ENCODE measurements around the gene FAAP20.

Gene FAAP20

DNA sequence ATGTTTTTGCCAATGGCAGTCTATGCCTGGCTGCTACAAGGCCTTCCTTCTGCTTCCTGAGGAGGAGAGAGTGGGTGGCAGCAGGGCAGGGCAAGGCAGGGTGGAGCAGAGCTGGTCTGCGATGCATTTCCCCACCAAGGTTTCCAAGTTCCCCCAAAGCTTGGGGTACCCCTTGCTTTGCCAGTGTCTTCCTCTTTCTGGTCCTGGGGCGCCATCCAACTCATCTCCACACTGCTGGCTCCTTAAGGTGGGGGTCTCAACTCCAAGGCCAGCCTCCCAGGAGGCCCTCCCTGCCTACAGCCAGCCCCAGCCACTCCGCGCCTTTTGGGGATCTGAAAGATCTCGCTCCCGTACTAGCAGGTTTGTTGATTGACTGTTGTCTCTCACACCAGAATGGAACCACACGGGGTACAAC lies 29.6 kb upstream of the FAAP20 start:
- H3K4me3 ChIP-seq (ENCODE audit: low read depth, low read length): no peak overlapping the region

DNA sequence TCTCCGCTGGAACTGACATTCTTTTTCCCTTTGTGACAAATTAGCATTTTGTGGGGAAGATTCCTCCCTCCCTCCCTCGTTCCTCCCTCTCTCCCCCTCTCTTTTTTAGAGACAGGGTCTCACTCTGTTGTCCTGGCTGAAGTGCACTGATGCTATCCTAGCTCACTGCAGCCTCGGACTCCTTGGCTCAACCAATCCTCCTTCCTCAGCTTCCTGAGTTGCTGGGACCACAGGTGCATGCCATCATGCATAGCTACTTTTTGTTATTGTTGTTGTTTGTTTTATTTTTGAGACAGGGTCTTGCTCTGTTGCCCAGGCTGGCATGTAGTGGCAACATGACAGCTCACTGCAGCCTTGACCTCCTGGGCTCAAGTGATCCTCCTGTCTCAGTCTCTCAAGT lies 26.7 kb upstream of the FAAP20 start:
- H3K4me3 ChIP-seq (ENCODE audit: low read depth, low read length): no peak overlapping the region
- TF ChIP-seq, protein P1, sequence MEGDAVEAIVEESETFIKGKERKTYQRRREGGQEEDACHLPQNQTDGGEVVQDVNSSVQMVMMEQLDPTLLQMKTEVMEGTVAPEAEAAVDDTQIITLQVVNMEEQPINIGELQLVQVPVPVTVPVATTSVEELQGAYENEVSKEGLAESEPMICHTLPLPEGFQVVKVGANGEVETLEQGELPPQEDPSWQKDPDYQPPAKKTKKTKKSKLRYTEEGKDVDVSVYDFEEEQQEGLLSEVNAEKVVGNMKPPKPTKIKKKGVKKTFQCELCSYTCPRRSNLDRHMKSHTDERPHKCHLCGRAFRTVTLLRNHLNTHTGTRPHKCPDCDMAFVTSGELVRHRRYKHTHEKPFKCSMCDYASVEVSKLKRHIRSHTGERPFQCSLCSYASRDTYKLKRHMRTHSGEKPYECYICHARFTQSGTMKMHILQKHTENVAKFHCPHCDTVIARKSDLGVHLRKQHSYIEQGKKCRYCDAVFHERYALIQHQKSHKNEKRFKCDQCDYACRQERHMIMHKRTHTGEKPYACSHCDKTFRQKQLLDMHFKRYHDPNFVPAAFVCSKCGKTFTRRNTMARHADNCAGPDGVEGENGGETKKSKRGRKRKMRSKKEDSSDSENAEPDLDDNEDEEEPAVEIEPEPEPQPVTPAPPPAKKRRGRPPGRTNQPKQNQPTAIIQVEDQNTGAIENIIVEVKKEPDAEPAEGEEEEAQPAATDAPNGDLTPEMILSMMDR (IDR thresholded peaks at IDR 0.05; ENCODE audit: low read depth, low read length): no peak

More for the DNA sequence above, 29.6 kb upstream of the FAAP20 start:
- TF ChIP-seq, protein P1 (IDR thresholded peaks at IDR 0.05; ENCODE audit: low read depth, low read length): no peak

DNA sequence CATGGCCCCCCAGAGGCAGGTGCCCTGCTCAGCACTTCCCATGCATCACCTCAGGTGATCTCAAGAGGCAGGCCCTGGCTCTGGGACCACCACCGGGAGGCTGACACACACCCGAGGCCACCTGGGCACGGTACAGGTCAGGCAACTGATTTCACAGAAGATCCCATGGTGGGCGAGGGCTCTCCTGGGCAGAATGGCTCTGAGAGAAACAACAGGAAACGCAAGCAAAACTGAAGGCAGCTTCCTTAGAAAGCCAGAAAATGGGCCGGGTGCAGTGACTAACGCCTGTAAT lies 22.1 kb upstream of the FAAP20 start:
- TF ChIP-seq, protein P1 (IDR thresholded peaks at IDR 0.05; ENCODE audit: low read depth, low read length): no peak

DNA sequence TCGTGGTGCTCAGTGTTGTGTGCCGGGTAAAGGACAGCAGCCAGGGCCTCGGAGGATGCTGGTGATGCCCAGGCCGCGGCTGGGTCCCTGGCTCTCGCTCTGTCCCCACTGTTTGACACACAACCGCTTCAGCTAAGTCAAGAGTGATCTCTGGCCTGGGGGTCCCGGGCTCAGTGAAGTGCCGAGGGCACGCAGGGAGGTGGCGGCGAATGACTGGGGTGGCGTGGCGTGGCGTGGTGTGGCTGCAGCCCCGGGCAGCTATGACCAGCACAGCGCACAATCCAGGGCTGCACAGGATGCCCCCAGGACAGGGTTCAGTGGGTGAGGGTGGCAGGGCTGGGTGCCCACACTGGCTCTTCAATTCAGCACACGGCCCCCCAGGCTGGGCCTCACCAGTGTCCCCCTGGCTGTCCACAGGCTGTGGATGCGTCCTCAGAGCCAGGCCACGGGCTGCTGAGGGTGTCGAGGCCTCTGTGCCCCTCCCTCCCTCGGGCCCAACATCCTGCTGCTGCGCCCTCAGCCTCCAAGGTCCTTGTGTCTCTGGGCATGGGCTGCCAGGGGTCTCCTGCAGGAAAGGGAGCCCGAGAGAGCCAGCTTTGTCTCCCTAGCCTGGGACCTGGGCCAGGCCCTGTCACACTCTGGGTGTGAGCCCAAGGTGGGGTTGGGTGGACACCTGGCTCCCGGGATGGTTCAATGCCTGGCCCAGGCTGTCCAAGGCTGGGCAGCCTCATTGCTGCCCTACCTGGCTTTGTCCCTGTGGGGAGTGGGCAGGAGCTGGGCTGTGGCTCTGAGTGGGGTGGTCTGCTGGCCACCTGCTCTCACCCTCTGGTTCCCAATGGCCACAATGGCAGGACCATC lies 21.6 kb upstream of the FAAP20 start:
- no peak overlapping the region for H3K4me3 ChIP-seq (ENCODE audit: low read depth, low read length)
- TF ChIP-seq, protein P1 (IDR thresholded peaks at IDR 0.05; ENCODE audit: low read depth, low read length): no peak

More for the DNA sequence above, 22.1 kb upstream of the FAAP20 start:
- H3K4me3 ChIP-seq (ENCODE audit: low read depth, low read length): no peak overlapping the region

DNA sequence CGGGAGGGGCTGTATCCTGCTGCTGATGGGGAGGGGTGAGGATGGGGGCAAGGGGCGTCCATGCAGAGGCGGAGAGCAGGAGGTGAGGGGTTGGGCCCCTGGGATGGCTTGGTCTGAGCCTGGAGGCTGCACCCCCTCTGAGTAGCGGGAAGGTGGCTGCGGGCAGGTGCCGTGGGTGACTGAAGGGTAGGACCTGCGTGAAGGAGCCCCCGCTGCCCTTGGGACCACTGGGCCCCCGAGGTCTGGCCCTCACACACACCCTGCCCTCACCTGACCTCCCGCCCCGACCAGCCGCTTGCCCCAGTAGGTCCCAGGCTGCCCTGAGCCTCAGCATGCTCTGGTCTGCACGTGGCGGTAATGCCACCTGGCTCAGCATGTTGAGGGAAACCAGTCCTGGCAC lies 20.8 kb upstream of the FAAP20 start:
- TF ChIP-seq, protein P1 (IDR thresholded peaks at IDR 0.05; ENCODE audit: low read depth, low read length): no peak
- no peak overlapping the region for H3K4me3 ChIP-seq (ENCODE audit: low read depth, low read length)

DNA sequence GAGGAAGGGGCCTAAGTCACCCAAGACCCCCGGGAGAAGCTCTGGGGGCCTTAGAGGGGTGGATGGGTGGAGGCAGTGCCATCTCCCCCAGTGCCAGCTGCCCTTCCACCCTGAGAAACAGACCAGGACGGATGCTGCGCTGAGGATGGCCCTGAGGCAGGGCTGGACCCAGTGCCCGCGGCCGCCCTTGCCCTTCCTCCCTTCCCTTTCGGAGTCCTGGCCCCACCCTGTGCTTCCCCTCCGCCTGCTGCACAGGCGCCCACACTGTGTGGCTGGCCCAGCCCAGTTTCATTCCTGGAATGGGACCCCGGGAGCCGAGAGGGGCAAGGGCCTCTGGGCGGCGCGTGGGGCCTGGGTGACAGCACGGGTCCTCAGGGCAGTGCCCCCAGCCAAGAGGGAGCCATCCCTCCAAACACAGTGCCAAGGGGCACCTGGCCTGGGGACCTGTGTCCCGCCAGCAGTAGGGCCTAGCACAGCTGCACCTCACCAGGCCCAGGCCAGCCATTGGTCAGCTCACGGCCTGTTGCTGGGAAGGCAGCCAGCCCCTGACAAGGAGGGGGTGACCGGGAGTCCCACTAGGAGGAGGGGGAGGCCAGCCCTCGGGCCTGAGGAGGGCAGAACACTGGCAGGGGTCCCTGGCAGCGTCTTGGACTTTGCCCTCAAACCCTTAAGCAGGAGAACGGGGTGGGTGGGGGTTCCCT lies 20.1 kb upstream of the FAAP20 start:
- TF ChIP-seq, protein P1 (IDR thresholded peaks at IDR 0.05; ENCODE audit: low read depth, low read length): no peak
- no peak overlapping the region for H3K4me3 ChIP-seq (ENCODE audit: low read depth, low read length)

All from WI38 (cell line).